Thymus (tissue), 11 donors: Measurements from ENCODE around the gene MTNR1A. TPM values are rescaled to one million over a fixed set of nuclear protein-coding genes. Genes with fewer than 3 reads are reported as not detected.

Experiments
- DNase-seq, 9 donors: peaks; one replicate each; pipeline ENCODE4 v3.0.0-alpha.2; 2013; ENCODE audit warnings: low spot score in 9 of 9, low read depth in 6 of 9, missing footprints in 1 of 9
- H3K27ac ChIP-seq, 2 donors: one replicate each; pipeline ENCODE4 v1.5.1; 2013; ENCODE audit warnings: control low read depth in 1 of 2, low read depth in 1 of 2, low read length in 1 of 2, mild to moderate bottlenecking in 1 of 2, moderate library complexity in 1 of 2
- H3K27me3 ChIP-seq, 2 donors: one replicate each; pipeline ENCODE4 v1.5.1; 2013; ENCODE audit warnings: low read length in 1 of 2; ENCODE audit not compliant: control insufficient read depth in 2 of 2, insufficient read depth in 1 of 2
- H3K36me3 ChIP-seq, 2 donors: one replicate each; pipeline ENCODE4 v1.5.1; 2013; ENCODE audit warnings: low read length in 1 of 2, mild to moderate bottlenecking in 1 of 2, moderate library complexity in 1 of 2; ENCODE audit not compliant: control insufficient read depth in 2 of 2, insufficient read depth in 2 of 2
- H3K4me1 ChIP-seq, 2 donors: one replicate each; pipeline ENCODE4 v1.5.1; 2013; ENCODE audit warnings: low read length in 2 of 2; ENCODE audit not compliant: control insufficient read depth in 2 of 2, insufficient read depth in 2 of 2
- H3K4me3 ChIP-seq, 2 donors: one replicate each; pipeline ENCODE4 v1.5.1; 2013; ENCODE audit warnings: low read length in 2 of 2, control low read depth in 1 of 2, mild to moderate bottlenecking in 1 of 2
- H3K9me3 ChIP-seq, 2 donors: one replicate each; pipeline ENCODE4 v1.5.1; 2013; ENCODE audit warnings: low read length in 1 of 2, mild to moderate bottlenecking in 1 of 2; ENCODE audit not compliant: control insufficient read depth in 2 of 2, insufficient read depth in 1 of 2
- WGBS: extraction: QIAGEN DNeasy Blood & Tissue Kit; methylation state at CpG from one replicate; pipeline ENCODE4 v1.1.7; 2013; 5-methylcytosine and 5-hydroxymethylcytosine counted together
- polyA plus RNA-seq: library from polyadenylated mRNA; stranded (reverse); fragments of 200-250 nt; gene quantifications from one replicate; pipeline ENCODE4 v1.2.3, GENCODE V29; 2013
- total RNA-seq: library from RNA; stranded (reverse); fragments of 120-200 nt; gene quantifications from one replicate; pipeline ENCODE4 v1.2.4, GENCODE V29; 2013
- donor health status: healthy.

Gene MTNR1A
- total and polyA plus RNA-seq, 2 donors: 0.05 TPM; not detected in 1

DNA sequence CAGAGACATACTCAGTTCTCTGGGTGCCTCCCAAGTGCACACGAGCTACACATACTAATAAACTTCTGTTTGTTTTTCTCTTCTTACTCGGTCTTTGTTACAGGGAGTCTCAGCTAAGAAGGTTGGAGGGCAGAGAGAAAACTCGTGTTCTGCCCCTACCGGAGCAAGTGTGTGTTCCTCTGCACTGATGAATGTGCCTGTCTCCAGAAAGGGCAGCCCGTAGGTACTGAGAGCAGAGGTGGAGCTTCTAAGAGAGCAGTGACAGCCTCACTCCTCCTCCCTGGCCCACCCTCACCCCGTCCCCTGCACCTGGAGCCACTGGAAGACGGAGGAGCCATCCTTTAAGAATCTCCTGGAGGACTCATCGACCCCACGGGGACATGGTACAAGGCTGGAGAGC lies 67.6 kb downstream of the MTNR1A start:
- Histone ChIP-seq H3K9me3 (peaks cover 1 to 24% of the 10 kb centered on the region in 2 donors), H3K4me3 (no peak overlapping the region), H3K27me3 (no peaks in the 10 kb centered on the region), H3K36me3 (no peaks in the 10 kb centered on the region), H3K27ac (no peak overlapping the region), H3K4me1 (no peaks in the 10 kb centered on the region)
- no peak for DNase-seq
- 81% methylated on average over 9 of the region's 9 CpGs for WGBS

DNA sequence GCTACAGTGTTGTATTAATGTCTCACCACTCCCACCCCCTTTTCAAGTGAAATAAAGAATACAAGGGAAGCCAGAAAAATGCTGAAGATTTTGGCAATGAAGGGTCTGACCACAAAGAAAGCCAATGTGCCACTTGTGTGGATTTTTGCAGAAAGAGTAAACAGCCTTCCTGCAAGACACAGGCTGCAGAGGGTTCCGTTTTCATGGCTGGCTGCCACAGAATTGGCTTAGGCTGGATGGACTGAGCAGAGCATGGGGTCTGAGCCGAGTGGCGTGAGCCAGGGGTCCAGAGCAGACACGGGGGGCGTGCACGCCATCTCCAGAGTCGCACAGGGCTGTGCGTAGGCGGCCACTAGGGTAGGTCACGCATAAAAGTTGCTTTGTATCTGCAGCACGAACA lies 69.2 kb downstream of the MTNR1A start:
- Histone ChIP-seq H3K36me3 (no peaks in the 10 kb centered on the region), H3K27me3 (no peaks in the 10 kb centered on the region), H3K9me3 (peaks cover 1 to 22% of the 10 kb centered on the region in 2 donors), H3K4me1 (no peaks in the 10 kb centered on the region), H3K4me3 (no peak overlapping the region), H3K27ac (no peak overlapping the region)
- 87% methylated on average over 11 of the region's 11 CpGs for WGBS
- DNase-seq: no peak

DNA sequence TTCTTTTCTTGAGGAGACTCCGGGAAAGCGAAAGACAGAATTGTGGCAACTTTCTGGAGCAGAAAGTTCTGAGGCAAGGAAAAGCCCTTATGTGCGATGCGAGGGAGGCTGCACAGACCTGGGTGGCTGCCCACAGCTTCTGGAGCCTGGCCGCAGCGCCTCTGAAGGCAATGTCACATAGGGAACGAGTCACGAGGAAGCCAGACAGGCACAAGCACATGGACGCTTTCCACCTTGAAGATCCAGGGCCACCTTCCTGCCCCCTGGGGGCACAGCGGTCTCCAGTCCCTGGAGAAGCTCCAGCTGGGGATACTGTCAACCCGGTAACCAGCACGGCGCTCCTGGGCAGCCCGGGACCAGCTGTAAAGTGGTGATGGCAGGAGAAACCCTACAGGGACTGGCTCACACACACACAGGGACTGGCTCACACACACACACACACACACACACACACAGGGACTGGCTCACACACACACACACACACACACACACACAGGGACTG lies 69.8 kb downstream of the MTNR1A start:
- peaks cover 1 to 19% of the 10 kb centered on the region in 2 donors for H3K9me3 ChIP-seq
- H3K4me3 ChIP-seq: no peak overlapping the region
- no peaks in the 10 kb centered on the region for H3K27me3 ChIP-seq
- 57% methylated on average over 14 of the region's 14 CpGs for WGBS
- no peaks in the 10 kb centered on the region for H3K36me3 ChIP-seq
- no peaks in the 10 kb centered on the region for H3K4me1 ChIP-seq
- no peak overlapping the region for H3K27ac ChIP-seq
- DNase-seq: no peak

DNA sequence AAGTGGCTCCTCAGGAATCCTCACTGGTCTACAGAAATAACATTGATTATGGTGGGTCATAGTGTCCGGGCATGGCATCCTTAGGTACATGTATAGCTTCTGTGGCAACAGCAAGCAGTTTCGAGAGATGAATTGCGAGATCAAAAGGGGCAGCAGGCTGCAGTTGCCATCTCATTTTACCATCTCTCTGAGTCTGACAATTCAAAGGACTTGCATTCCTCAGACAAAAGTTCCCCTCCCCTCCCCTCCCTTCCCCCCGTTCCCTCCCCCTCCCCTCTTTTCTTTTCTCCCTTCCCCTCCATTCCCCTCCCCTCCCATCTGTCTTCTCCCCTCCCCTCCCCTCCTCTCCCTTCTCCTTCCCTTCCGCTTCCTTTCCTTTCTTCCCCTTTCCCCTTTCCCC lies 70.2 kb downstream of the MTNR1A start:
- peaks cover 1 to 15% of the 10 kb centered on the region in 2 donors for H3K9me3 ChIP-seq
- H3K4me3 ChIP-seq: no peak overlapping the region
- DNase-seq: no peak
- no peaks in the 10 kb centered on the region for H3K36me3 ChIP-seq
- 75% methylated on average over 5 of the region's 5 CpGs for WGBS
- no peak overlapping the region for H3K27ac ChIP-seq
- no peaks in the 10 kb centered on the region for H3K4me1 ChIP-seq
- H3K27me3 ChIP-seq: no peaks in the 10 kb centered on the region

DNA sequence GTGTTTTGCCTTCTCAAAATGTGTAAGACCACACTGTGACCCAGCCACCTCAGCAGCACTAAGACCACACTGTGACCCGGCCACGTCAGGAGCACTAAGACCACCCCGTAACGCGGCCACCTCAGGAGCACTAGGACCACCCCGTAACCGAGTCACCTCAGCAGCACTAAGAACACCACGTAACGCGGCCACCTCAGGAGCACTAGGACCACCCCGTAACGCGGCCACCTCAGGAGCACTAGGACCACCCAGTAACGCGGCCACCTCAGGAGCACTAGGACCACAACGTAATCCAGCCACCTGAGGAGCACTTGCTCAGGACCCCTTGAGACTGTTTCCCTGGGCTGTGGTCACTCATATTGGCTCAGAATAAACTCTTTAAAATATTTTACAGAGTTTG lies 71.7 kb downstream of the MTNR1A start:
- no peaks in the 10 kb centered on the region for H3K27me3 ChIP-seq
- peaks cover 1 to 17% of the 10 kb centered on the region in 2 donors for H3K9me3 ChIP-seq
- WGBS: over 99% methylated on average over 16 of the region's 16 CpGs
- no peak overlapping the region for H3K4me3 ChIP-seq
- no peaks in the 10 kb centered on the region for H3K36me3 ChIP-seq
- no peak for DNase-seq
- no peaks in the 10 kb centered on the region for H3K4me1 ChIP-seq
- H3K27ac ChIP-seq: no peak overlapping the region

Other genes with a start within 250 kb of the MTNR1A start
- 9.0 TPM for gene FAT1, start 168.3 kb upstream of the MTNR1A start, total RNA-seq
- 16.1 TPM for gene FAT1, start 168.3 kb upstream of the MTNR1A start, polyA plus RNA-seq